ENCODE measurements around the gene TRIM8. TPM values are rescaled to one million over a fixed set of nuclear protein-coding genes. Genes with fewer than 3 reads are reported as not detected.

The TRIM8 gene
- total RNA-seq, 2 experiments from 2014 or later = 39.5 to 39.8 TPM

- intact Hi-C loops (cut with micrococcal nuclease) = no loop called here
- TF ChIP-seq CTCF (IDR thresholded peaks at IDR 0.05) = no peak
- Mint-ChIP-seq H3K4me1 (ENCODE audit: low read depth) (peaks cover 51% of the 10 kb centered on the region), H3K27ac (peak overlapping the region; percentile 11), H3K9me3 (no peaks in the 10 kb centered on the region), H3K36me3 (ENCODE audit: low read depth) (no peaks in the 10 kb centered on the region), H3K27me3 (no peaks in the 10 kb centered on the region), H3K4me3 (peak overlapping the region; percentile 62)
- no peak for DNase-seq
- ChIA-PET CTCF (interaction anchor here (1.0 to 4.6 kb wide), 11 partner anchors 9 to 91 kb away, joined by 3 to 22 read pairs (median 5); partner anchors contain the start of genes ARL3, SFXN2 and TRIM8), POLR2A (interaction anchor here (0.6 to 4.1 kb wide), 14 partner anchors 8 to 622 kb away, joined by 3 to 25 read pairs (median 5); partner anchors contain the start of genes ARL3 and SFXN2)
- peak; percentile 37 for ATAC-seq
Observed at GRCh38 chr10:102674566-102674965, 30.3 kb downstream of the TRIM8 start.

- no peak for TF ChIP-seq CTCF (IDR thresholded peaks at IDR 0.05)
- Mint-ChIP-seq H3K4me1 (ENCODE audit: low read depth) (peaks cover 46% of the 10 kb centered on the region), H3K36me3 (ENCODE audit: low read depth) (no peaks in the 10 kb centered on the region), H3K27me3 (no peaks in the 10 kb centered on the region), H3K27ac (no peak overlapping the region), H3K4me3 (peak overlapping the region; percentile 62), H3K9me3 (no peaks in the 10 kb centered on the region)
- ChIA-PET POLR2A (interaction anchor here (0.6 to 4.1 kb wide), 15 partner anchors 9 to 622 kb away, joined by 3 to 25 read pairs (median 5); partner anchors contain the start of genes ARL3, GBF1, SFXN2 and TRIM8), CTCF (interaction anchor here (0.9 to 4.6 kb wide), 12 partner anchors 9 to 91 kb away, joined by 3 to 22 read pairs (median 4); partner anchors contain the start of genes ARL3, SFXN2 and TRIM8)
- ATAC-seq (no peak), DNase-seq (peak; percentile 36)
- intact Hi-C loops (cut with micrococcal nuclease) = loop anchor here (5.0 kb wide), 1 partner anchor 37 kb away; the partner anchor contains the start of genes ARL3 and SFXN2
Observed at GRCh38 chr10:102675011-102675665, 30.9 kb downstream of the TRIM8 start.

- Mint-ChIP-seq H3K27me3 (no peaks in the 10 kb centered on the region), H3K9me3 (no peaks in the 10 kb centered on the region), H3K36me3 (ENCODE audit: low read depth) (no peaks in the 10 kb centered on the region), H3K4me3 (no peak overlapping the region), H3K27ac (no peak overlapping the region), H3K4me1 (ENCODE audit: low read depth) (peaks cover 46% of the 10 kb centered on the region)
- ATAC-seq (no peak), DNase-seq (peak; percentile 29)
- intact Hi-C loops (cut with micrococcal nuclease) = loop anchor here (5.0 kb wide), 1 partner anchor 36 kb away; the partner anchor contains the start of genes ARL3 and SFXN2
- CTCF ChIA-PET = interaction anchor here (0.6 to 4.6 kb wide), 13 partner anchors 8 to 129 kb away, joined by 3 to 22 read pairs (median 4); partner anchors contain the start of genes ARL3, SFXN2 and TRIM8
- TF ChIP-seq CTCF (IDR thresholded peaks at IDR 0.05) = no peak
- POLR2A ChIA-PET = interaction anchor here (0.6 to 4.1 kb wide), 11 partner anchors 9 to 430 kb away, joined by 3 to 25 read pairs (median 5); partner anchors contain the start of genes ARL3, GBF1, SFXN2 and TRIM8
Observed at GRCh38 chr10:102675666-102676533, 31.6 kb downstream of the TRIM8 start.

- no peak for ATAC-seq
- H3K9me3 Mint-ChIP-seq = no peaks in the 10 kb centered on the region
- no peak for DNase-seq
- no peak overlapping the region for H3K4me3 Mint-ChIP-seq
- POLR2A ChIA-PET = interaction anchor here (0.6 to 4.1 kb wide), 6 partner anchors 8 to 38 kb away, joined by 3 to 25 read pairs (median 5); partner anchors contain the start of genes ARL3, SFXN2 and TRIM8
- intact Hi-C loops (cut with micrococcal nuclease) = loop anchor here (5.0 kb wide), 1 partner anchor 36 kb away; the partner anchor contains the start of genes ARL3 and SFXN2
- no peak for TF ChIP-seq CTCF (IDR thresholded peaks at IDR 0.05)
- peaks cover 51% of the 10 kb centered on the region for H3K4me1 Mint-ChIP-seq (ENCODE audit: low read depth)
- CTCF ChIA-PET = interaction anchor here (0.6 to 4.6 kb wide), 8 partner anchors 8 to 128 kb away, joined by 3 to 22 read pairs (median 5); partner anchors contain the start of genes ARL3, SFXN2 and TRIM8
- H3K27me3 Mint-ChIP-seq = no peaks in the 10 kb centered on the region
- no peaks in the 10 kb centered on the region for H3K36me3 Mint-ChIP-seq (ENCODE audit: low read depth)
- no peak overlapping the region for H3K27ac Mint-ChIP-seq
Observed at GRCh38 chr10:102676534-102677315, 32.4 kb downstream of the TRIM8 start.
